WERI-Rb-1 (cell line): ENCODE measurements around the gene PRKCE.

Experiments used
- DNase-seq: peaks from one replicate; pipeline ENCODE4 v3.0.0-alpha.2; 2020
- H3K27ac ChIP-seq: fragments of 250-450 bp; sonication (Bioruptor Pico); 2 replicates; pipeline ENCODE4 v1.5.1; 2020; ENCODE audit warnings: mild to moderate bottlenecking, moderate library complexity
- H3K27me3 ChIP-seq: fragments of 250-450 bp; sonication (Bioruptor Pico); 2 replicates; pipeline ENCODE4 v1.5.1; 2021; ENCODE audit warnings: mild to moderate bottlenecking, low read depth, moderate library complexity; ENCODE audit not compliant: insufficient read depth, severe bottlenecking
- H3K36me3 ChIP-seq: fragments of 250-450 bp; sonication (Bioruptor Pico); 2 replicates; pipeline ENCODE4 v1.5.1; 2020; ENCODE audit warnings: mild to moderate bottlenecking, moderate library complexity
- H3K4me3 ChIP-seq: 2 replicates; pipeline ENCODE4 v1.5.1; 2011; ENCODE audit warnings: low read depth, mild to moderate bottlenecking, control low read depth, low read length
- H3K9me3 ChIP-seq: fragments of 250-450 bp; sonication (Bioruptor Pico); 2 replicates; pipeline ENCODE4 v1.5.1; 2021; ENCODE audit warnings: mild to moderate bottlenecking, moderate library complexity; ENCODE audit not compliant: severe bottlenecking
- TF ChIP-seq, protein P1 (sequence below): IDR thresholded peaks from 2 replicates; pipeline ENCODE4 v1.5.1; 2011; ENCODE audit warnings: low read depth, mild to moderate bottlenecking, control low read depth, inconsistent platforms, low read length

Gene PRKCE

DNA sequence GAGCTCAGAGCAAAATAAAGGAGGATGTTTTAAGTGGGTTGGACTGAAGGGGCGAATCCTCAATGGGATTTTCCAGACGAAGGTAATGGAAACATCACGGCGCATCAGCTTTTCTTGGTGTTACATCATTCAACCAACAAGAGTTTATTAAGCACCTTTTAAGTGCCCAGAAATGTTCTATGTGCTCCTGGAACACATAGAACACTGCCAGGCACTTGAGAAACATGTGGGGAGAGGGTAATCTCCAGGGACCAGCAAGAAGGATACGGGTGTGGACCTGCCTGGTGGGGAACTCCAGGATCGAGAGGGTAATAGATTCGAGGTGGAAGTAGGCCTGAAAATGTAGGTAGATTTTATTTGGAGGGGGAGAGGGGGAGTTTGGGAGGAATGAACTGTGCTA lies 168.6 kb downstream of the PRKCE start:
- H3K9me3 ChIP-seq: no peaks in the 10 kb centered on the region
- no peak for DNase-seq
- H3K27me3 ChIP-seq: no peaks in the 10 kb centered on the region
- TF ChIP-seq, protein P1, sequence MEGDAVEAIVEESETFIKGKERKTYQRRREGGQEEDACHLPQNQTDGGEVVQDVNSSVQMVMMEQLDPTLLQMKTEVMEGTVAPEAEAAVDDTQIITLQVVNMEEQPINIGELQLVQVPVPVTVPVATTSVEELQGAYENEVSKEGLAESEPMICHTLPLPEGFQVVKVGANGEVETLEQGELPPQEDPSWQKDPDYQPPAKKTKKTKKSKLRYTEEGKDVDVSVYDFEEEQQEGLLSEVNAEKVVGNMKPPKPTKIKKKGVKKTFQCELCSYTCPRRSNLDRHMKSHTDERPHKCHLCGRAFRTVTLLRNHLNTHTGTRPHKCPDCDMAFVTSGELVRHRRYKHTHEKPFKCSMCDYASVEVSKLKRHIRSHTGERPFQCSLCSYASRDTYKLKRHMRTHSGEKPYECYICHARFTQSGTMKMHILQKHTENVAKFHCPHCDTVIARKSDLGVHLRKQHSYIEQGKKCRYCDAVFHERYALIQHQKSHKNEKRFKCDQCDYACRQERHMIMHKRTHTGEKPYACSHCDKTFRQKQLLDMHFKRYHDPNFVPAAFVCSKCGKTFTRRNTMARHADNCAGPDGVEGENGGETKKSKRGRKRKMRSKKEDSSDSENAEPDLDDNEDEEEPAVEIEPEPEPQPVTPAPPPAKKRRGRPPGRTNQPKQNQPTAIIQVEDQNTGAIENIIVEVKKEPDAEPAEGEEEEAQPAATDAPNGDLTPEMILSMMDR: no peak
- H3K36me3 ChIP-seq: no peaks in the 10 kb centered on the region
- H3K4me3 ChIP-seq: no peak overlapping the region
- H3K27ac ChIP-seq: no peak overlapping the region

DNA sequence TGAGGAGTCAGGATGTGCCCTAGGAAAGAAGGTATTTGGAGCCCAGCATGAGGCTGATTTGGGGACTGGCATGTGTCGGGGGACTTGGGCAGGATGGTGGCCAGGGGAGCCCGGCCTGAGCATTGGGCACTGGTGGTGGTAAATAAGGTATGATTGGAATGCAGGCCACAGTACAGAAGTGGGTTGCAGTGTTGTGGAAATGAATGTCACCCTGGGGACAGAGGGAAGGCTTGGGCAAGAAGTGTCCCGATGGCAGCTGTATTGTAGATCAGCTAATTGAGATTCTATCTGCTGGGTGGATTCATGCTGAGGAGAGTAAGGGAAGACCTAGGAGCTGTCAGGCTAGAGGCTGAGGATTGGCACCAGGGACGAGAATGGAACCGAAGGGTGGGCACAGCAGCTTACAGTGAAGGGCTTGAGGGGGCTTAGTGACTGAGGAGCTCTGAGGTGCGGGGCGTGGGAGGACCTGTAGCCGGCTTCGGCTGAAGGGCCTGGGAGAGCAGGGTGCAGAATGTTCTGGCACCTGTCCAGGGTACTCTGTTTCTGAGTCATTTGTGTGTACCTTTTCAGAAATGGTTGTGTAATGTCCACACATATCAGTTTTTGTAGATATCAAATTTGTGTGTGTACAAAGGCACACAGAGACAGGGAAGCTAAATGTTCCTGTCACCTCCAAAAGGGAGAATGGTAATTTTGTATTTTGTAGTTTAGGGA lies 170.2 kb downstream of the PRKCE start:
- TF ChIP-seq, protein P1: no peak
- no peaks in the 10 kb centered on the region for H3K36me3 ChIP-seq
- H3K27ac ChIP-seq: no peak overlapping the region
- no peaks in the 10 kb centered on the region for H3K9me3 ChIP-seq
- no peak for DNase-seq
- H3K27me3 ChIP-seq: no peaks in the 10 kb centered on the region
- H3K4me3 ChIP-seq: no peak overlapping the region

DNA sequence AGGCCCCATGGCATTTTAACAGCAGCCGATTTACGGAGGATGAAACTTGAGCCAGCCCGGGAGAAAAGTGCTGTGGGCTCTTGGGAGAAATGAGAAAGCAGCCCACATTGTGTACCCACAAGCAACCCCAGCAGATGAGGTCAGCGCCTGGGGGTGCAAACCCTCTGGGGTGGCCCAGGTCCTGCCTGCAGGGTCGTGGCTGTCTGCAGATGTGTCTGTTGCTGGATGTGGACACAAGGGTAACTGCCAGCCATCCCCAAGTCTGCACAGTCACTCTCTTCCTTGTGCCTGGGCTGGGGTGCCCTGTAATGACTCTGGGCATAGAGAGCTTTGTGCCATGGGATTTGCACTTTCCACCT lies 170.8 kb downstream of the PRKCE start:
- no peak overlapping the region for H3K27ac ChIP-seq
- H3K27me3 ChIP-seq: no peaks in the 10 kb centered on the region
- no peaks in the 10 kb centered on the region for H3K9me3 ChIP-seq
- TF ChIP-seq, protein P1: no peak
- no peak for DNase-seq
- H3K36me3 ChIP-seq: no peaks in the 10 kb centered on the region
- no peak overlapping the region for H3K4me3 ChIP-seq

DNA sequence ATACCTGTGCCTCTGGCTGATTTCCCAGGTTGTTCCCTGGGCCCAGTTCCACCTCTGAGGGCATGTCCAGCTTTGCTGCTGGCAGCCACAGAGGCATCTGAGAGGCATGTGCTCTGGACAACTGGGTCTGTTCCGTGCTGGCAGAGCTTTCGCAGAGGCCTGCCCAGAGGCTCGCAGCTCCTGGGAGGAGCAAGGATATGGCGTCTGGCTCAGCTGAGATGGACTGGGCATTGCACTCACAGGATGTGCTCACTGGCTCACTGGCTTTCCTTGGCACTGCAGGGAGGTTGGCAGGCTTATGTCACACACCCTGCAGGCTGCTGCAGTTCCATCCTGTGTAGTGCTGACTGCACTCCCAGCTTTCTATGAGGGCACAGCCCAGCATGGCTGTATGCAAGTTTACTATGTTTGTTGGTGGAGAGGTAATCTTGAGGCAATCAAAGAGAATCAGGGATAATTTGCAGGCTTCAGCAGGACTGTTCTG lies 172.3 kb downstream of the PRKCE start:
- H3K4me3 ChIP-seq: no peak overlapping the region
- no peaks in the 10 kb centered on the region for H3K27me3 ChIP-seq
- no peaks in the 10 kb centered on the region for H3K9me3 ChIP-seq
- no peak overlapping the region for H3K27ac ChIP-seq
- DNase-seq: no peak
- TF ChIP-seq, protein P1: no peak
- no peaks in the 10 kb centered on the region for H3K36me3 ChIP-seq

DNA sequence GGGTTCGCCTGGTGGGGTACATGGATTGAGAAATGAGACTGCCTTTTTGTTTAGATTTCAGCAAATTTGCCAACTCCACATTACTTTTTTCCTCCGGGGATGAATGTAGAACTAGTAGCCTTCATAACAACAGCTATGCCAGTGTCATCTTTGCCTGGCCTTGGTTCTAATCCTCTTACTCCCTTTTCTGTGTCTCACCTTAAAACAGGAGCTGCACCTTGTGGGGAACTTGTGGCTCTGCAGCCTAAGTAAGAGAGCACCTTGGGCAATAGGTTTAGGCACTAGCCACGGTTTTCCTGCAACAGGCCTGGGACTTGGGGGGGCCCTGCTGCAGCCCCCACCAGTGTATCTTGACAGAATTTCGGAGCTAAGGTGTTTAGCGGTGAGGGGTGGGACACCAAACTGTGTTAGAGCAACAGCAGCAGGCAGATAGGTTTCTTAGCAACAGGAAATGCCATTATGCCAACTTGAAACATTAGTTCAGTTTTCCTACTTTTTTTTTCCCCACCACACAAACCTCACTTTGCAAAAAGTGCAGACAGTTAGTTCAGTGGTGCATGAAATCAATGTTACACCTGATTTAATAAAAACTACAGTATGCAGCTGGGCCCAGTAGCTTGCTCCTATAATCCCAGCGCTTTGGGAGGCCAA lies 173.7 kb downstream of the PRKCE start:
- no peak overlapping the region for H3K4me3 ChIP-seq
- H3K27ac ChIP-seq: no peak overlapping the region

More for the DNA sequence above, 173.7 kb downstream of the PRKCE start:
- peak; percentile 54 for DNase-seq
- TF ChIP-seq, protein P1: peak; percentile 79
- Histone ChIP-seq H3K36me3 (no peaks in the 10 kb centered on the region), H3K9me3 (peaks cover under 1% of the 10 kb centered on the region), H3K27me3 (no peaks in the 10 kb centered on the region)
